ENCODE results near the gene PLB1.

PLB1 gene

GRCh38 chr2:28616396-28616999 lies 120.6 kb downstream of the PLB1 start:
- no peak for DNase-seq

DNA sequence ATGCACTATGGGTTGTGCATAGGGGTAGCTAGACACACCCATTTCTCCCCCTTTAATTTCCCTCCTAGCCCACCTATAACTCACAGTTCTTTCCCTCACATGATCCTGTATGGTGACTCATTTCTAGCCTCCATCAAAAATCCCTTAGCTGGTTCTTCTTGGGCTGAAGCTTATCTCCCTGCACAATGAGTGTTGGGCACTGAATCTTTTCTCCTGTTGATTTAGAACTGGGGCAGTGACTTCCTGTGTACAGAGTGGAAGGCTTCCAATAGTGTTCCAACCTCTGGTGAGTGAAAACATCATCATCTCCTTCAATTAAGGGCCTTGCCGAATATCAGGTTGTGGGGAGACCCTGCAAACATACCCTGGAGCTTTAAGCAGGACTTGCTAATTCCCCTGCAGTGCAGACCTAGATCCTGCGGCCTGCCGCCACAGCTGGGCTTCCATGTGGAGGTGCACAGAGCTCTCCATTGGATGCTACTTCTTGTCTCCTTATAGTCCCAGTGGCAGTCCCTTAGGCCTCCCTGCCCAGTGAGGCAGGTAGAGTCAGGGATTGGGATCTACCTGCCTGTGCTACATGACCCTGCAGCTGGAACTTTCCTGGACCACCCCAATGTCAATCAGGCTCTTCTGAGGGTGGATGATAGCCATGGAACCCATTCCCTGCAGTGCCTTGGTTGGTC lies 121.8 kb downstream of the PLB1 start:
- no peak for DNase-seq

- no peak for DNase-seq
Observed at GRCh38 chr2:28618221-28619141, 122.6 kb downstream of the PLB1 start.

- no peak for DNase-seq
Observed at GRCh38 chr2:28619213-28620196, 123.6 kb downstream of the PLB1 start.

DNA sequence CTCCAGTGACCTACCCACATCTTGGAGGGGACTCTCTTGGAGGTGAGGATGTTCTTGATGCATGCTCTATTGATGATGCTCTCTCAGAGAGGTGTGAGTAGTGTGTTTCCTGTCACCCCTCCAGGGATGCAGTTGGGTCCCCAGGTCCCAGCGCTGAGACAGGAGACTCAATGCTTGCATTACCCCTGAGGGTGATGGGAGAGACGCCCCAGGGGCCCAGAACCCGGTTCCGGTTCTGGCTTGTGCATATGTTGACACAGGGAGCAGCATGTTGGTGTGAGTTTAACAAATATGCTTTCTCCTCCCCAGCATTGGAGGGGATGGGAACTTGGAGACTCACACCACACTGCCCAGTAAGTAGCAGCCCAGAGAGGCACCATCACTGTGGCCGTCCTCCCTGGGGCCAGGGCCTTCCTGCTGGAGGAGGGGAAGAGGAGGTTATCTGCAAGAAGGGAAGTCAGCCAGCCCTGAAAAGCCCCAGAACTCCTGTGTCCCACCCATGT lies 124.5 kb downstream of the PLB1 start:
- no peak for DNase-seq

- no peak for DNase-seq
Observed at GRCh38 chr2:28620801-28621171, 124.9 kb downstream of the PLB1 start.

DNA sequence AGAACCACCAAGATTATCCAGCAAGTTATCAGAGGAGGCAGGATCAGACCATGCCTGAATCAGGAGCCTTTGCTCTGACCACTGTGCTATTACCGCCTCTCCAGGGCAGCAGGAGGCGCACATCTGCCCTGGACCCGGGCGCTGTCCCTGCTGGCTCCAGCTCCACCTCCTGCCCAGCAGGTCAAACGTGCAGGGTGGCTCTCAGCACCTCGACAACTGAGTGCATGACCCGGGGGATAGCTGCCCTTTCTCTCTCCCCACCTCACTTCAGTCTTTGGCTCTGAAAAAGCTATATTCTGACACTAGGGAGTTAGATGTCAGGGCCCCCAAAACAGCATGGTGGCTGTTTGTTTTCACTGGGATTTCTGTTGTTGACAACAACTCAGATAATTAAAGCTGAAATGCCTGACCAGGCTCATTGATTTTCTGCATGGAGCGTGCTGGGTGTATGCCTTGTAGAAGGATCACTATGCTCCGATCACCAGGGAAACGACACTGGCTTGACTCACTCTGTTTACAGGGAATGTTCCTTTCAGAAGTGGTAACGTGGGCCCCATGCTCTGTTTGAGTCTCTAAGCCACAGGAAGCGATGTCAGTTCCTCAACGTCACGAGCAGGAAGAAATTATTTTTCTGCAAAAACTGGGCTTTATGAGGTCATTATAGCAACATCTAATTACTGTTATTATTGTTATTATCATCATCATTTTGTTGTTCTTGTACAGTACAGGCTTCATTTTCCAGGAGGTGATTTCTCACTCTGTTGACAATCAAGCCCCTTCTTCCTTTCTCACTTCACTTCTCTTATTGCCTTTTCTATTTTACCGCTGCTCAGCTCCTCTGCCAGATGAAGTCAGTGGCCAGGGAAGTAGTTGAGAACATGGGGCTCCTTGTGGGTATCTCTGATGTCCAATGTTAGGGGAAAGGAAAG lies 125.6 kb downstream of the PLB1 start:
- DNase-seq = peak; percentile 65

DNA sequence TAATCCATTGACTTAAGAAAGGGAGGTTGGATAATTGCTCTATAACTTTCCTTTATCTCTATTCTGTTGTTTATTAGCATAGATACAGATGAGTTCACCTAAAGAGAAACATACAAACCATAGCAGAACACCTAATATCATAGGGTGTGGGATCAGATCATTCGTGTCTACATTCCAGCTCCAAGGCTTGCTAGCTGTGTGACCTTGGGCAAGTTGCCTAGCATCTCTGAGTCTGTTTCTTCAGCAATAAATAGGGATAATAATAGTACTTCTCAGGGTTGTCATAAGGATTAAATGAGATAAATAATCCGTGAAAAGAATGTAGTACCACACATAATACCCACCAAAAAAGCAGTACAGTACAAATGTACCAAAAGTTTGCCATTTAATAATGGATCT lies 126.2 kb downstream of the PLB1 start:
- DNase-seq = no peak

DNA sequence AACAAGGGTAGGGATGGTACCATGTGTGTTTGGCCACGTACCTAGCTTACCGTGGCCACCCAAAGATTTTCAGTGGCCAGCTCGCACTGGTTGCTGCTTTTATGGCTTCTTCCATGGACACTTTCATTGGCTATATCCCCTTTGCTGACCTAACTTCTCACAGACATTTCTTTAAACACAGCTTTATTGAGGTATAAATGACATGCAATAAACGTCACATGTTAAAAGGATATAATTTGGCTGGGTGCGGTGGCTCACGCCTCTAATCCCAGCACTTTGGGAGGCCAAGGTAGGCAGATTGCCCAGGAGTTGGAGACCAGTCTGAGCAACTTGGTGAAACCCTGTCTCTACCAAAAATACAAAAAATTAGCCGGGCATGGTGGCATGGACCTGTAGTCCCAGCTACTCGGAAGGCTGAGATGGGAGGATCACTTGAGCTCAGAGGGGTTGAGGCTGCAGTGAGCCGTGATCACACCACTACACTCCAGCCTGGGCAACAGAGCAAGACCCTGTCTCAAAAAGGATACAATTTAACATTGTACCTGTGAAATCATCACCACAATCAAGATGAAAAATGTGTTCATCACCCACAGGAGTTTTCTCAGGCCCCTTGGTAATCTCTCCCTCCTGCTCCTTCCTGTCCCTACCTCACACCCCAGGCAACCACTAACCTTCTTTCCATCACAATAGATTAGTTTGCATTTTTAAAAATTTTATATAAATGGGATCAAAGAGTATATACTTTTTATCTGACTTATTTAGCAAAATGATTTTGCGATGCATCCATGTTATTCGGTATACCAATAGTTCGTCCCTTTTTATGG lies 127.9 kb downstream of the PLB1 start:
- DNase-seq = no peak

DNA sequence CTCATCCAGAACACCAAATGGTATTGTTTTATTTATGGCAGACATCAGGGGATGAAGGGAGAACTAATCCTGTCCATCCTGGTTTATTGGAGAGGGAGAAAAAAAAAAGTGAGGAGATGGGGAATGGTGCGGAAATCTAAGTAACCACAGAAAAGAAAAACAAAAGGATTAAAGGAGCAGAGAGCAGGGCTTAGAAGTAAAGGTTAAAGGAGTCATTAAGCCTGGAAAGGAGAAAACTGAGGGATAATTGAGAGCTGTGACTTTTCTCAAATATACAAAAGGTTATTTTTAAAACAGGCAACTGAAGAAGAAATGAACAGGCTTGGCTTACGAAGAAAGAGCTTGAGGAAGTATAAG lies 128.6 kb downstream of the PLB1 start:
- DNase-seq = no peak

- DNase-seq = peak; percentile 69
Observed at GRCh38 chr2:28624793-28625701, 129.2 kb downstream of the PLB1 start.

DNA sequence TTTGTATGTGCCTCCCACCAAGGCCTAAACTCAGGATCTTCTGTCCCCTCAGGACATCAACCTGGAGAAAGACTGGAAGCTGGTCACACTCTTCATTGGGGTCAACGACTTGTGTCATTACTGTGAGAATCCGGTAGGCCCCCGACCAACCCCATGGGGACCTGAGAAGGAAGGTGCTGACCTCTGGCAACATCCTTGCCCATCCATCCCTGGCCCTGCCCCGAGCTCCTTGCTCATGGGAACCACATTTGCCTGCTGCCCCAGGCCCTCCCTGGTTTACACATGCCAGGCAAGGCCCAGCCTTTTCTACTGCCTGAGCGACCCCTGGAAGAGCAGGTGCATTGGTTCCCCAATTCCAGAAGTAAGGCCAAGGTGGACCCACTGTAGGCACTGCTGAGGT lies 130.5 kb downstream of the PLB1 start:
- no peak for DNase-seq

GRCh38 chr2:28626891-28627421 lies 131.1 kb downstream of the PLB1 start:
- no peak for DNase-seq

DNA sequence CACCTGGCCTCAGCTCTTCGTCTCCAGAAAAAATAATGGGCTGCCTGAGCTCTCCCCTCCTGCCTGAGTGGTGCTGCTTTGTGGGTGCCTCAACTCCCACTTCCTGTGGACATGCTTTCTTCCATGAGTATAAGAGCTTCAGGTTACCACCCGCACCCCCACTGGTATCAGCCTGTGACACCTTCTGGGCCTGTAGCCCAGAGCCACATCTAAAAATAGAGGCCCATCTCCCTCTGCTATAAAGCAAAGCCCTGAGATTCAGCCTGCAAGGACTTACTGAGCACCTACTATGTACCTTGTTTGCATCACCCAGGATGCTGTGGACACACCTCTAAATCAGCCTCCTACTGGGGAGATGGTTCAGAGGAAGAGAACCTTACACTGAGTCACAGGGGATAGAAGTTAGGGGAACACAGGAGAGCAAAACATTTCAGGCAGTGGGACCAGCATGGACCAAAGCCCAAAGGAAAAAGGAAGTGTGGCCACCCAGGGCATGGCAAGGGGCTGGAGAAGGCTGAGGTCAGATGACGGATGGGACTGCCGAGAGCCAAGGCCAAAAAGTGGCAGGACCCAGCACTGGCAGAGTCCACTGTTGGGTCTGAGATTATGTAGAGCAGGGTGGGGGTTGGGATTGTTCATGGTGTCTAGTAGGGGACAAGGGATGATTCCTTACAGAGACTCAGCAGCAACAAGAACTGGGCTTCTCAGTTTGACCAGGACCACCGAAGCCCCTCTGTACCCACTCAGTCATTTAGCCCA lies 132.0 kb downstream of the PLB1 start:
- DNase-seq = no peak

DNA sequence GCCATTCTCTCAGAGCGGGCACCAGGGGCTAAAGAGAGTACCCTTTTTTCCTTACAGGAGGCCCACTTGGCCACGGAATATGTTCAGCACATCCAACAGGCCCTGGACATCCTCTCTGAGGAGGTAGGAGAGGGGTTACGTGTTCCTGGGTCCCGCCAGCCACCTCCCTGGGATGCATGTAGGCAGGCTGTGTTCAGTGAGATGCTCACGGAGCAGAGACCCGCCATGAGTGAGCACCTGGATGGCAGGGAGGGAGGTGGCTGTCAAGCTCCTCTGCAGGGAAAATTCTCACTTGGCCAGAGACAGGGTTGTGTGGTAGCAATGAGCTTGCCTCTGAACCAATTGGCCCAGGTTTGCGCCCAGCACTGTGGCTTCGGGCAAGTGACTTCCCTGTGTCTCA lies 132.6 kb downstream of the PLB1 start:
- no peak for DNase-seq

GRCh38 chr2:28628987-28629386 lies 133.1 kb downstream of the PLB1 start:
- no peak for DNase-seq

GRCh38 chr2:28629910-28630309 lies 134.1 kb downstream of the PLB1 start:
- no peak for DNase-seq

- DNase-seq = no peak
Observed at GRCh38 chr2:28630341-28630740, 134.5 kb downstream of the PLB1 start.
